Measurements from ENCODE around the gene IPO13.

Gene IPO13

DNA sequence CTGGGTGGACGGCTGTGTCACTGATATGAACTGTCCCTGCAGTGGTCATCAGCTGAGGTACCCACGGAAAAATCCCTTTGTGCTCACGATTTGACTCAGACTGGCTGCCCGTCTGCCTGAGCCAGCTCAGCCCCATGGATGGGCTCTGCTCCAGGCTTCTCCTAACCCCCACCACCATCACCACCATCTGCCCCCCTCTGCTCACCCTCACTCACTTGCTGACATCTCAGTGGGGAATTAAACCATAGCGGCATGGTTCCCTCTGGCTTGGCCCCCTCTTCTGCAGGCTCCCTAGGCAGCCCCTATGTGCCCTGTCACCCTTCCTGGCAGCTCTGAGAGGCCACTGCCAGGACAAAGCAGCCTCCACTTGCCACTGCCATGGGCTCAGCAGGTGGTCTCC, 67.2 kb downstream of the IPO13 start:
- DNase-seq: peak; percentile 17

DNA sequence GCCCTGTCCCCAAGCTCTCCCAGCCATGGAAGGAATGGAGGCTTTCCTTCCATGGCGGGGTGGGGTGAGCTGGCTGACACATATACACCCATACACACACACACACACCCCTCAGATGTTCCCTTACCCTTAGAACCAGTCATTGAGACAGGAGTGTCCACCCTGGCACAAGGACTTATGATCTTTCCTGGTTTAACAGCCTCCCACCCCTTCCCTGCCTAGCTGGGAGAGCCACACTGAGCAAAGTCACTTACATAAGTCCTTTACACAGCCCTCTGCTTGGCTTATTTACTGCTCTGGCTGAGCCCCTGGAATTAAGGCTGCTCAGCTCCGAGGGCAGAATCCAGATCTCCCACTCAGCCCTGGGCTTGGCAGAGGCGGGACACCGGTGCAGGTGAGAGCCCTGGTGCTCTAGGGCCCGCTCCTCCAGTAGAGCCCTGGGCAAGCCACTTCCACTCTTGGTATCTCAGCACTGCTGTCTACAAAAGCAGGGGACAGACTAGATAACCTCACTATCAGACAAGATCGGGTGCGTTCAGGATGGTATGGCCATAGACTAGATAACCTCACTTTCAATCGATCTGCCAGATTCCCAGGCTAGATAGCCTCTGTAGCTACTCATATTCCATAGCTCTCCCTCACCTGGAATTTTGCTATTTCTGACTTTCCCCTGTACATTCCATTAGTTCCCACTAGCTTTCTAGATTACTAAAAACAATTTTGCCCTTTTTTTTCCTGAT, 67.8 kb downstream of the IPO13 start:
- DNase-seq: no peak

DNA sequence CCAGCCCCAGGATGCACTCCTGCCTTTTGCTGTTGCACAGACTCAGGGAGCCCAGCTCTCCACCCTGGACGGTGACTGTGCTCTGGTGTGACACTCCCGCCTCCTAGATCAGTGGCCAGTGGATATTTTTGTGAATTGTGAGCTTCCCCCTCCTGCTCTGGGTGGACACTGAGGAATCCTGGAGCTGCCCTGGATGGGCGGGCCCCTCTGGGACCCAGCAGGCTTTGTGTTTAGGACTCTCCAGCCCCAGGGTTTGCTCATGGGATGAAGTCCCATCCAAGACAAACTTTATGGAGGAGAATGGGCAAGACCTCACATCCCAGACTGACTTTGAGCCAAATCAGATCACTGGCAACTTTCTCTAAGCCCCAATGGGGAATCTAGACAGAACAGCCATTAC, 68.5 kb downstream of the IPO13 start:
- DNase-seq: no peak

DNA sequence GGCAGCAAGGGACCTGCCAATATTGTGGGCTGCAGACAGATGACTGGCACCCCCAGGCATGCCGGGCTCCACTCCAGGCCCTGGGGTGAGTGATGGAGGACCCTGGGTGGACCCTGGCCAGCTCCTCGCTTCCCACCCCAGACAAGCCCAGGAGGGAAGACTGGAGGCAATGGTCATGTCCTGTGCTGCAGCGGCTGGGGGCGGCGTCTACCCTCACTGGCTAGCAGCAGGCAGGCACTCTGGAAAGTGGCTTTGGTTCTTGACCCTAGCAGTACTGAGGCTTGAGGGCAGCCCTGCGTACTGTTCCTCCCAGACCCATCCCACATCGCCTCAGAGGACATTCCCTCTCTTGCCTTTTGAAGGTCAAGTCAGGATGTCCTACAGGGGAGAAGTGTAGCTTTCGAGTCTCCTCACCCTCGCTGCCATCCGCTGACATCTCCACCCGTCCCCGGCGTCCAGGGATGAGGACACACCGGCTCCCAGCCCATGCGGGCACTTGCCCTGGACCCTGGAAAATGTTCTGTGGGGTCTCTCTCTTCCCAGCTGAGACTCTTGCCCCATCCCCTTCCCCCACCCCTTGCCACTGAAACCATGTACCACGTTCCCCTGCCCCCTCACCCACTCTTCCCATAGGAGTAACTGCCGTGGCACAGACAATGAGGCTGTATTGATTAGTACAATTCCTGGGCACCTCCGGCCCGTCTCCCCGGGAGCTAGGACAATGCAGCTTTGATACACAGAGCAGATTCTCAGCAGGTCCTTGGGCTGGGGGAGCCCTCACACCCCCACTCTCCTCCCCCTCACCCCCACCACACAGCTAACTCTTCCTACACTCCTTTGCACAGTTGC, 69.5 kb downstream of the IPO13 start:
- no peak for DNase-seq

DNA sequence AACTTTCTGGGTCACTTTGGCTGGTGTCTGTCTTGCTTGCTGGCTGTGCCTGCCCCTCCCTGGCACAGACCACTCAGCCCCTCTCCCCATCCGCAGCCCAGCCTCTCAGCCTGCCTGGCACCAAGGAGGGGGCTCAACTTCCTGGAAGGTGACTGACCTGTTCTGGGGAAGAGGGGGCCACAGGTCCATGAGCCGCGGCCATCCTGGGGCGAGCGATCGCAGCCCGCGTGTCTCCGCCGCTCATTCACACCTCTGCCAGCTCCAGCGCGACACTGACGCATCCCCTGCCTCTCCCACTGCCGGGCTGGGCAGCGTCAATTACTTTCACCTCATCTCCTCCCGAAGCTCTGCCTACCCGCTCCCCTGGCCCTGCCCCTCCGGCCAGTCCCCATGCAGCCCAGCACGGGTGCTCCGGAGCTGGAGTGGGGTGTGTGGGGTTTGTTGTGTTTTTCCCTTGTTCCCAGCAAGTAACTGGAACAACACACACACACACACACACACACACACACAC, 70.2 kb downstream of the IPO13 start:
- no peak for DNase-seq

Data from NCI-H1694 treated with DMSO at 0.1 percent for 48 hours (cell line).